Stimulated activated effector memory CD8-positive, alpha-beta T cell treated with anti-CD3 and anti-CD28 coated beads, Interleukin-12 subunit alpha, Interleukin-12 subunit beta, amount 100 ng/mL, for 72 hours (primary cell): Measurements from ENCODE around the gene EPGN.
A peak's percentile ranks its signal among the peaks of the same experiment; 100 is the strongest.
"Not testable (repeated sequence)": the region's sequence is repeated elsewhere in the genome, so short reads cannot be mapped to it uniquely, and the experiment has no call there.

Experiments
- ATAC-seq: fragments of 150-1000 bp; cut with Tn5 transposase; 2 replicates; pipeline ENCODE4 v1.10.0; 2021
- DNase-seq, 2 donors: peaks; one replicate each; pipeline ENCODE4 v3.0.0; 2021 to 2022; ENCODE audit warnings: low spot score in 2 of 2
- H3K27ac Mint-ChIP-seq: one replicate; pipeline ENCODE4 v1.8.0; 2022; ENCODE audit warnings: mild to moderate bottlenecking, mixed read lengths
- H3K36me3 Mint-ChIP-seq: one replicate; pipeline ENCODE4 v1.8.0; 2022; ENCODE audit warnings: mild to moderate bottlenecking, mixed read lengths
- H3K4me1 Mint-ChIP-seq: one replicate; pipeline ENCODE4 v1.8.0; 2022; ENCODE audit warnings: mixed read lengths
- H3K4me3 Mint-ChIP-seq: one replicate; pipeline ENCODE4 v1.8.0; 2022; ENCODE audit warnings: mild to moderate bottlenecking, mixed read lengths
- H3K9me3 Mint-ChIP-seq: one replicate; pipeline ENCODE4 v1.8.0; 2022; ENCODE audit warnings: mixed read lengths

The EPGN gene

GRCh38 chr4:74320559-74321118 is 12.4 kb downstream of the EPGN start:
- no peaks in the 10 kb centered on the region for H3K36me3 Mint-ChIP-seq
- ATAC-seq: peak; percentile 67
- no peak overlapping the region for H3K27ac Mint-ChIP-seq
- no peak for DNase-seq
- H3K4me3 Mint-ChIP-seq: no peak overlapping the region
- no peaks in the 10 kb centered on the region for H3K4me1 Mint-ChIP-seq
- no peaks in the 10 kb centered on the region for H3K9me3 Mint-ChIP-seq

GRCh38 chr4:74322301-74322700 is 14.0 kb downstream of the EPGN start:
- H3K4me3 Mint-ChIP-seq: no peak overlapping the region
- H3K27ac Mint-ChIP-seq: no peak overlapping the region
- no peak for DNase-seq
- H3K4me1 Mint-ChIP-seq: no peaks in the 10 kb centered on the region
- no peak for ATAC-seq
- H3K9me3 Mint-ChIP-seq: no peaks in the 10 kb centered on the region
- H3K36me3 Mint-ChIP-seq: no peaks in the 10 kb centered on the region

DNA sequence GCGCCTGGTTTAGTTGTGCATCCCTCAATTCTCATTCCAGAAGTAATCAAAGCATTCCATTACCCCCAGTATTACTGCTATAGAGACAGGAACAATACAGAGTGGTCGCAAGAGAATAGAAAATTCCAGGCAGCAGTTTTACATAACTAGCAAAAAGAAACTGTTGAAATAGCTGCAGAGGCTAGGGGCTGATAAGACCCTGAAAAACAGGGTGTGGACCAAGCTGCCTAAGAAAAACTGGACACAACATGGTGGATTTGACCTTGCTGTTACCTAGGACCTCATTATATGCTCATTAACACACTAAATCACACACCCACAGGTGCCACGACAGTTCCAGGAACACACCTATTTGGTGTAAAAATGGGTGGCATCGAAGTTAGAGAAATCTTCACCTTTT is 15.4 kb downstream of the EPGN start:
- Mint-ChIP-seq H3K36me3 (no peaks in the 10 kb centered on the region), H3K4me1 (no peaks in the 10 kb centered on the region), H3K27ac (no peak overlapping the region), H3K4me3 (no peak overlapping the region), H3K9me3 (no peaks in the 10 kb centered on the region)
- no peak for DNase-seq
- ATAC-seq: no peak

DNA sequence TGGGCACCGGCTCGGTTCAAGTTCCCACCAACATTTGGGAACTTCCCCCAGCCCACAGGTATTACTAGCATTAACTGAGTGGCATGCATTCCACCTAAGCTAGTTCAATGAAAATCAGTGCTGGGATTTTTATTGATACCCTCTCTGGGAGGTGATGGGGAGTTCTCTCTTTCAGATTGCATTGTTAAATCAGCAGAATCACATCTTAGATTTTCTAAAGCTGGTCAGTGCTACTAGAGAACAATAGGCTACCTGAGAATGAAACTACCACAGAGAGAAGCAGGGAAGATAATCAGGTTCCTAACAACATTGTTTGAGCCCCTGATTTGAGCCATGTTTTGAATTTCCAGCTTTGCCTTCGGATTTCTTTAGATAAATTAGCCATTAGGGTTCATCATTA is 16.0 kb downstream of the EPGN start:
- ATAC-seq (no peak), DNase-seq (no peak)
- Mint-ChIP-seq H3K4me1 (no peaks in the 10 kb centered on the region), H3K9me3 (peaks cover 2% of the 10 kb centered on the region), H3K27ac (no peak overlapping the region), H3K36me3 (no peaks in the 10 kb centered on the region), H3K4me3 (no peak overlapping the region)

DNA sequence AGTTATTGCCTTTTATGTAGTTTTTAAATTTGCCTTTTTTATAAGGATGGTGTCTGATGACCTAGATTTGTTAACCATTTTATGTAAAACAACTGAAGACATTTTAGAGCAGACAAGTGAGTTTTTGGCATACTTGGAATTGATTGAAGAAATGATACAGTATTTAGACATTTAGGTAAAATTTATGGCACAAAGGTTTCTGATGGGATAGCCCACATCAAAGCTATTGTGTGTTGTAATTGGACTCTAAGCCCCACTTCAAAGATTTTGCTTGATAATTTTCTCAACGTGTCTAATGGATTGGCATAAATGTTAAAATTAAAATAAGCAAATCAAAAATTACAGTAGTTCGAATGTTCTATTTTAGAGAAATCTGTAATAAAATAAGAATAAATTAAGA is 17.6 kb downstream of the EPGN start:
- DNase-seq (no peak), ATAC-seq (no peak)
- Mint-ChIP-seq H3K4me3 (no peak overlapping the region), H3K36me3 (no peaks in the 10 kb centered on the region), H3K27ac (no peak overlapping the region), H3K9me3 (peaks cover 2% of the 10 kb centered on the region), H3K4me1 (no peaks in the 10 kb centered on the region)

- H3K27ac Mint-ChIP-seq: no peak overlapping the region
- peaks cover 2% of the 10 kb centered on the region for H3K9me3 Mint-ChIP-seq
- DNase-seq (no peak), ATAC-seq (no peak)
- H3K4me1 Mint-ChIP-seq: no peaks in the 10 kb centered on the region
- no peak overlapping the region for H3K4me3 Mint-ChIP-seq
- no peaks in the 10 kb centered on the region for H3K36me3 Mint-ChIP-seq
These were observed 19.5 kb downstream of the EPGN start for GRCh38 chr4:74327762-74328161.

DNA sequence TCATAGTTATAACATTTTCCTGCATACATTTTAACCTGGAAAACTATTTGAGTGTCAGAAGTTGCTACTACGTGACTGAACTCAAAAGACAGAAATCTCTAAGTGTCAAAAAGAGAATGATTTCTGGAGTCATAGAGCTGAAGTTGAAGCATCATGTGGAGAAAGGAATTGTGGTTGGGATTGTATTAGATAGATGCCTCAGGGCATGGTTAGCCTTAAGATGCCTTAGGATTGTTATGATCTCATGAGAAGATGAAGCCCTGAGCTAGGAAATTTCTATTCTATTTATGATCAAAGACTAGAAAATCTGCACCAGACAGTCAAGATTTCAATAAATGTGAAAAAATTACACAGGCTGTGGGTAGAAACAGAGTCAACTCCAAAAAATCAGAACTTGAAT is 20.2 kb downstream of the EPGN start:
- H3K27ac Mint-ChIP-seq: no peak overlapping the region
- ATAC-seq: no peak
- no peaks in the 10 kb centered on the region for H3K36me3 Mint-ChIP-seq
- H3K9me3 Mint-ChIP-seq: peaks cover 2% of the 10 kb centered on the region
- H3K4me3 Mint-ChIP-seq: no peak overlapping the region
- no peak for DNase-seq
- no peaks in the 10 kb centered on the region for H3K4me1 Mint-ChIP-seq

DNA sequence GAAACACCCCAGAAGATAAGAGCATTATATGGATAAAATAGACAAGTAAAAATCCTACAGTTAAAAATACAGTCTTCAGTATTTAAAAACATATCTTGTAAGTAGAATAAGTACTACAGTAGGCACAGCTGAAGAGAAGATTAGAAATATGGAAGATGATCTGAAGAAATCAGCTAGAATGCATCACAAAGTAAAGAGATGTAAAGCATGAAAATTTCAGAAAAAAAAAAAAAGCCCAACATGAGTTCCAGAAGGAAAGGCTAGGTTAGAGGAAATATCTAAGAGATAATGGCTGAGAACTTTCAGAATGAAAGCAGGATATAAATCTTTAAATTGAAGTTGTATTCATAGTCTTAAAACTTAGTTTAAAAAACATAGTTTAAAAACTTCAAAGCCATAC is 21.0 kb downstream of the EPGN start:
- Mint-ChIP-seq H3K27ac (no peak overlapping the region), H3K9me3 (peaks cover 2% of the 10 kb centered on the region), H3K4me3 (no peak overlapping the region), H3K36me3 (no peaks in the 10 kb centered on the region), H3K4me1 (no peaks in the 10 kb centered on the region)
- DNase-seq: no peak
- no peak for ATAC-seq

- Mint-ChIP-seq H3K4me1 (no peaks in the 10 kb centered on the region), H3K27ac (no peak overlapping the region), H3K9me3 (peaks cover 2% of the 10 kb centered on the region), H3K36me3 (no peaks in the 10 kb centered on the region), H3K4me3 (no peak overlapping the region)
- ATAC-seq (no peak), DNase-seq (no peak)
These were observed 22.1 kb downstream of the EPGN start for GRCh38 chr4:74330295-74330750.

DNA sequence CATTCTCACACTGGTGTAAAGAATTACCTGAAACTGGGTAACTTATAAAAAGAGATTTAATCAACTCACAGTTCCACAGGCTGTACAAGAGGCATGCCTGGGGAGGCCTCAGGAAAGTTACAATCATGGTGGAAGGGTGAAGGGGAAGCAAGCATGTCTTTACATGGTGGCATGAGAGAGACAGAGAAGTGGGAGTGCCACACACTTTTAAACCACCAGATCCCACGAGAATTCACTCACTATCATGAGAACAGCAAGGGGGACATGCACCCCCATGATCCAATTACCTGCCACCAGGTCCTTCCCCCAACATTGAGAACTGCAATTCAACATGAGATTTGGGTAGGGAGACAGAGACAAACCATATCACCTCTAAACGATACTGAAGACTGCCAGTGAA is 23.0 kb downstream of the EPGN start:
- Mint-ChIP-seq H3K4me1 (no peaks in the 10 kb centered on the region), H3K36me3 (no peaks in the 10 kb centered on the region), H3K4me3 (no peak overlapping the region), H3K27ac (no peak overlapping the region), H3K9me3 (peaks cover 2% of the 10 kb centered on the region)
- no peak for ATAC-seq
- no peak for DNase-seq

DNA sequence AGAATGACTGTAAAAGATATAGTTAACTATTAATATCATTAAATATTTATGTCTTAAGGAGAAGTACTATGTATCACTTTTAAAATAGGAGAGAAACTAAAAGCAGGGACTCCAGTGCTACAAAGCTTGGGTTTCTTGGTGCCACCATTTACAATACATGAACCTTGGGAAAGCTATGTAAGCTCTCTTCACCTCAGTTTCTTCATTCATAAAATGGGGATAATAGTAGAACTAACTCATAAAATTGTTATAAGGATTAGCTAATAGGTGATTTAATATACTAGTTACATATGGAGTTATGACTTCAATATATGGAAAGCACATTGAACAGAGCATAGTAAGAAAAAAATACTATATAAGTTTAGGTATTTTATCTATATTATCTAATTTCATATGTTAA is 23.7 kb downstream of the EPGN start:
- Mint-ChIP-seq H3K9me3 (peaks cover 2% of the 10 kb centered on the region), H3K4me1 (no peaks in the 10 kb centered on the region), H3K27ac (no peak overlapping the region), H3K36me3 (no peaks in the 10 kb centered on the region), H3K4me3 (no peak overlapping the region)
- DNase-seq (no peak), ATAC-seq (no peak)

DNA sequence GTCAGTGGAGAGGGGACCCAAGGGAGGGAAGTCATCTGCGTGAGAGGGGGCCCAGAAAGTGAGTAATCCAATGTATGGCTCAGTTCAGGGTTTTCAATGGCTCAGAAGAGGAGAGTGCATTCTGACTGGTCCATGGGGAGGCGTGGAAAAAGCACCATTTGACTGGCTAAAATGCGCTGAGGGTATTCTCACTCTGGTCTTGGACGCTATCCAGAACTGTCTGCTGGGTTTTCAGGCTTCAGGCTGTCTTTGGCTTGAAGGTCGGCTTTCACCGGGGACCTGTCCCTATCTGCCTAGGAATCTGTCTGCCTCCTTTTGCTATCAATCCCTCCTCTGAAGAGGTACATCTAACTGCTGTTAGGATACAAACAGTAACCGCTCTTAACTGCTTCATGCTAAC is 26.4 kb downstream of the EPGN start:
- no peak overlapping the region for H3K27ac Mint-ChIP-seq
- no peaks in the 10 kb centered on the region for H3K4me1 Mint-ChIP-seq
- no peak for DNase-seq
- no peak for ATAC-seq
- H3K4me3 Mint-ChIP-seq: no peak overlapping the region
- H3K9me3 Mint-ChIP-seq: no peaks in the 10 kb centered on the region
- H3K36me3 Mint-ChIP-seq: no peaks in the 10 kb centered on the region

DNA sequence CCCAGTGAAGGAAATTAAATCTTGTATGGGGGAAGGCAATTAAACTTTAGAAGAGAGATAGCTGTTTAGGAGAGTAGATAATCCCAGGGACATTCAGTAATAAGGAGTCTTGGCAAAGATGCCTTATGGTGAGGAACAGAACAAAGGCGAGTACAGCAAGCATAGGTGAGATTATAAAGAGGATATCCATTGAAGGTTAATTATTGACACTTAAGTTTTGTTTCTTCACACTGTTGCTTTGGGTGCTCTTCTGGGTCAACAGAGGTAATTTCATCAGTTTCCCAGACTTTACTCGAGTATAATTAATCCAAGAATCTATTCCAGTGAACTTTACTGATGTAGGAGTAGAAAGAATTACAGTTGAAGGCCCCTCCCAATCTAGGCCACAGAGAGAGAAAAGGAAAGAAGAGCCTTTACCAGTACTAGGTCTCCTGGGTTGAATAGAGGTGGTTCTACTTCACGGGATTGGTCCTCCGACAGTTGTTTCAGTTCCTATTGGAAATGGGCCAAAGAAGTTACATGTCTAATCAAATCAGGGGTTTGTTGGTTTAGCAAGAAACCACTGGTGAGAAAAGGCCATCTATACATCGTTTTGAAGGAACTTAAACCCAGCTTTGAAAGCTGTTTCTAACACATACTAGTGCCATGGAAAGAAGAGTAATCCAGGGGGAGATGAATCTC is 27.2 kb downstream of the EPGN start:
- no peak overlapping the region for H3K4me3 Mint-ChIP-seq
- no peaks in the 10 kb centered on the region for H3K9me3 Mint-ChIP-seq
- ATAC-seq (no peak), DNase-seq (no peak)
- no peaks in the 10 kb centered on the region for H3K4me1 Mint-ChIP-seq
- no peaks in the 10 kb centered on the region for H3K36me3 Mint-ChIP-seq
- no peak overlapping the region for H3K27ac Mint-ChIP-seq

GRCh38 chr4:74338792-74339333 is 30.6 kb downstream of the EPGN start:
- DNase-seq (no peak), ATAC-seq (no peak)
- H3K4me1 Mint-ChIP-seq: no peaks in the 10 kb centered on the region
- no peaks in the 10 kb centered on the region for H3K36me3 Mint-ChIP-seq
- H3K9me3 Mint-ChIP-seq: peaks cover 3% of the 10 kb centered on the region
- H3K4me3 Mint-ChIP-seq: no peak overlapping the region
- no peak overlapping the region for H3K27ac Mint-ChIP-seq

DNA sequence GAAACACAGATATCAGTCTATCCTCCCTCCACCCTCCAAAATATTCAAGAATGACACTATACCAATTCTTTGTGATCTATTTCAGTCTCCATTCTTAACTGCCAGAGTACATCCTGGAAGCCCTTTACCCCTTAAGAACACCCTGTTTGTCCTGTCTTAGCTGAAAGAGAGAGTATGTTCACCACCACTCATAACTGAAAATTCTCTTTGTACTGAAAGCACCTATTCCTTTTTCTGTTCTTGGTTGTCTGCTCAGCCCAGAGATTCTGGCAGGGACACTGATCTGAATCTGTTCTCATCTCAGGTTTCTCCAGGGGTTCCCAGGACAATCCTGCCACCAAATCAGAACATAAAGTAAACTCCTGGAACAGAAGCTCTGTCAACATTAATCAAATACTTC is 31.2 kb downstream of the EPGN start:
- no peaks in the 10 kb centered on the region for H3K36me3 Mint-ChIP-seq
- no peak overlapping the region for H3K27ac Mint-ChIP-seq
- no peaks in the 10 kb centered on the region for H3K4me1 Mint-ChIP-seq
- H3K4me3 Mint-ChIP-seq: no peak overlapping the region
- DNase-seq (no peak), ATAC-seq (no peak)
- peaks cover 3% of the 10 kb centered on the region for H3K9me3 Mint-ChIP-seq

- H3K27ac Mint-ChIP-seq, H3K4me1 Mint-ChIP-seq, H3K9me3 Mint-ChIP-seq, DNase-seq, H3K4me3 Mint-ChIP-seq, H3K36me3 Mint-ChIP-seq, ATAC-seq: not testable (repeated sequence)
These were observed 32.2 kb downstream of the EPGN start for GRCh38 chr4:74340421-74340820.
